Measurements from ENCODE around the gene COPZ2.

- TF ChIP-seq POLR2A (IDR thresholded peaks at IDR 0.05) (no peak), CTCF (IDR thresholded peaks at IDR 0.05) (peak in 2 of 4 experiments; percentile 18 to 31)
Measured at GRCh38 chr17:48011405-48012150, 26.0 kb downstream of the COPZ2 start.
